Effector memory CD4-positive, alpha-beta T cell (primary cell): ENCODE measurements around the gene EYS.

Experiments
- DNase-seq, 3 donors: peaks; one replicate each; pipeline ENCODE4 v3.0.0-alpha.2; 2020
- H3K27ac ChIP-seq: 2 replicates; pipeline ENCODE4 v1.7.0; 2013; ENCODE audit warnings: mild to moderate bottlenecking, low read length, moderate library complexity; ENCODE audit not compliant: insufficient read depth, poor library complexity, severe bottlenecking
- H3K27me3 ChIP-seq: replicated peaks from 2 replicates; pipeline ENCODE4 v1.7.0; 2013; ENCODE audit warnings: mild to moderate bottlenecking, low read length; ENCODE audit not compliant: insufficient read depth, control insufficient read depth, poor library complexity, severe bottlenecking
- H3K36me3 ChIP-seq: 2 replicates; pipeline ENCODE4 v1.7.0; 2013; ENCODE audit warnings: mild to moderate bottlenecking, low read length, moderate library complexity; ENCODE audit not compliant: control insufficient read depth, insufficient read depth
- H3K4me1 ChIP-seq: 2 replicates; pipeline ENCODE4 v1.7.0; 2013; ENCODE audit warnings: low read length, mild to moderate bottlenecking; ENCODE audit not compliant: control insufficient read depth, insufficient read depth, poor library complexity, severe bottlenecking
- H3K4me3 ChIP-seq: 2 replicates; pipeline ENCODE4 v1.7.0; 2013; ENCODE audit warnings: low read length, low read depth, mild to moderate bottlenecking; ENCODE audit not compliant: insufficient read depth, poor library complexity, severe bottlenecking
- H3K9me3 ChIP-seq: 2 replicates; pipeline ENCODE4 v1.7.0; 2013; ENCODE audit warnings: mild to moderate bottlenecking, low read length, moderate library complexity; ENCODE audit not compliant: control insufficient read depth

The EYS gene

DNA sequence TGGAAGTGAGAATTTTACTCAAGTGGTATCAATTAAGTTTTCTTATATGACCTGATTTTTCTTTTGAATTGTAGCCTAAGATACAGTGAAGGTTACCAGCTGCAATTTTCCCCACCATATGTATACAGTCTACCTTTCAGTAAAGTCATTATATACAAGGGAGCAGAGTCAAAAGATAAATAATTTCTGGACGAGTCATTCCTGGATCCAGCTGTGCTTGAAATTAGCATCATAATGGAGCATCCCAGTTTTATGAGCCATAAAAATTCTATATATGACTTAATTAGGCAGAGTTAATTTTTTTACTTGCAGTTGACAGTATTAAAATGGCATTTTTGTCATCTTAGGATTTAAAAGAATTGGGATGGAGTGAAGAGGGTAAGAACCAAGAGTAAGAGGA, 1063.0 kb downstream of the EYS start:
- Histone ChIP-seq H3K9me3 (no peaks in the 10 kb centered on the region), H3K36me3 (no peaks in the 10 kb centered on the region), H3K4me3 (no peak overlapping the region), H3K27me3 (no peaks in the 10 kb centered on the region), H3K4me1 (no peaks in the 10 kb centered on the region), H3K27ac (no peak overlapping the region)
- DNase-seq = no peak

DNA sequence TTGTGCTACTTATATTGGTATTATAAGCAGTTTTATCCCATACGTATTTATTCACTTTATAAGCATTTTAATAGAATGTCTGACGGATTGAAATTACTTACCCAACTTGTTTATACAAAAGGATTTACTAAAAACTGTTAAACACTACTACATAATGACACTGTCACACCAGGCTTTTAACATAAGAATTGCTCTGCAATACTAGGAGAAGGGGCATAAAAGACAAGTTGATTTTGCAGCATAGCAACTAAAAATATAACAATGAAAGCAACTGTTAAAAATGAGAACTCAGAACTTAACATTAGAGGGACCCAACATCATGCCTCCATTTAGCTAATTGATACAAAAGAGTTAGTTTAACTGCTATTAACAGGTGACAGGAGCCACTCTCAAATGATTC, 1076.1 kb downstream of the EYS start:
- Histone ChIP-seq H3K9me3 (no peaks in the 10 kb centered on the region), H3K4me1 (no peaks in the 10 kb centered on the region), H3K27ac (no peak overlapping the region), H3K4me3 (no peak overlapping the region), H3K36me3 (no peaks in the 10 kb centered on the region), H3K27me3 (no peaks in the 10 kb centered on the region)
- no peak for DNase-seq

DNA sequence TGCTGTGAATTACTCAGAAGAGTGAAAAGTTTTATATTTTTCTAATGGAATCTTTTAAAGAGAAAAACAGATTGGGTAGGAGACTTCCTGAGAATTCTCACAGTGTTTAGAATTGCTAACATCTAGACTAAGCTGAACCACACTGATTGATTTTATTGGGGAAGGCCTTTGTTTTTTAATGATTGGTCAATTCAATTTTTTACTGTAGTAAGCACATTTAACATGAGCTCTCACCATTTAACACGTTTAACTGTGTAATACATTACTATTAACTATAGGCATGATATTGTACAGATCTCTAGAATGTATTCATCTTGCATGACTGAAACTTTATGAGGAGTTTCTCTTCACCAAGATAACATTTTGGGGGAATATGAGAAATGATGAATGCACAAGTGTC, 1084.1 kb downstream of the EYS start:
- Histone ChIP-seq H3K4me3 (no peak overlapping the region), H3K27me3 (no peaks in the 10 kb centered on the region), H3K9me3 (no peaks in the 10 kb centered on the region), H3K36me3 (no peaks in the 10 kb centered on the region), H3K27ac (no peak overlapping the region), H3K4me1 (no peaks in the 10 kb centered on the region)
- no peak for DNase-seq

DNA sequence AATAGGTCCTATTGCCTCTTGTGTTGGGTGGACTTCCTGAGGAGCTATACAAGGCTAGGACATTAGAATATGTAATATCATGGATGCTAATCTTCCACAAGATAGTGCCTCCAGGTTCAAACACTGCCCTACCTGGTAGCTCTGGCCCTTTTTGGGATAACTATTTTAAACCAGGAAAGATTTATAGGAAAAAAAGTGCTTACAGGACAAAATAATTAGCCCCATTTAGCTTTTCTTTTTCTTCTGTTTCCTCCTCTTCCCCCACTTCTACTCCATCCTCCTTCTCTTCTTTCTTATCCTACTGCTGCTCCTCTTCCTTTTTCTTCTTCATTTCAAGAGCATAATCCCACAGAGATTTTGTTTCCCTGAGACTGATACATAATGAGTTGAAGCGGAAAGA, 1104.0 kb downstream of the EYS start:
- H3K4me1 ChIP-seq = no peaks in the 10 kb centered on the region
- H3K36me3 ChIP-seq = no peaks in the 10 kb centered on the region
- H3K27me3 ChIP-seq = no peaks in the 10 kb centered on the region
- DNase-seq = no peak
- H3K9me3 ChIP-seq = no peaks in the 10 kb centered on the region
- no peak overlapping the region for H3K4me3 ChIP-seq
- no peak overlapping the region for H3K27ac ChIP-seq

DNA sequence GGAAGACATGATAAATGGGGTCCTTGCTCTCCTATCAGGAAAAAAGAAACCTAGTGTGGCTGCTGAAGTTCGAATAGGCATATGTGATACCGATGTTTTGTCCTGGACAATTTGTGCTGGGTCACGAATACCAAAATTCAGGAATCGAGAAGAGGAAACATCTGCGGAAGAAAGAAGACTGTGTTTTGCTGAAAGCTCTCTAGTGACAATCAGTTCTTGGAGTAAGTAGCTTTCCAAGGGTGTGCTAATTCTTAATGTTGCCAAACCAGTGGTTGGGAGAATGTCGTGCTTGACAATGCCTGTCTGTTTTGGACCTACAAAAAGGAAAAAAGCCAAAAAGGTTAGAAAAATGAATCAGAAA, 1115.4 kb downstream of the EYS start:
- no peak overlapping the region for H3K4me3 ChIP-seq
- H3K4me1 ChIP-seq = no peaks in the 10 kb centered on the region
- no peaks in the 10 kb centered on the region for H3K9me3 ChIP-seq
- DNase-seq = no peak
- H3K36me3 ChIP-seq = no peaks in the 10 kb centered on the region
- H3K27ac ChIP-seq = no peak overlapping the region
- no peaks in the 10 kb centered on the region for H3K27me3 ChIP-seq

DNA sequence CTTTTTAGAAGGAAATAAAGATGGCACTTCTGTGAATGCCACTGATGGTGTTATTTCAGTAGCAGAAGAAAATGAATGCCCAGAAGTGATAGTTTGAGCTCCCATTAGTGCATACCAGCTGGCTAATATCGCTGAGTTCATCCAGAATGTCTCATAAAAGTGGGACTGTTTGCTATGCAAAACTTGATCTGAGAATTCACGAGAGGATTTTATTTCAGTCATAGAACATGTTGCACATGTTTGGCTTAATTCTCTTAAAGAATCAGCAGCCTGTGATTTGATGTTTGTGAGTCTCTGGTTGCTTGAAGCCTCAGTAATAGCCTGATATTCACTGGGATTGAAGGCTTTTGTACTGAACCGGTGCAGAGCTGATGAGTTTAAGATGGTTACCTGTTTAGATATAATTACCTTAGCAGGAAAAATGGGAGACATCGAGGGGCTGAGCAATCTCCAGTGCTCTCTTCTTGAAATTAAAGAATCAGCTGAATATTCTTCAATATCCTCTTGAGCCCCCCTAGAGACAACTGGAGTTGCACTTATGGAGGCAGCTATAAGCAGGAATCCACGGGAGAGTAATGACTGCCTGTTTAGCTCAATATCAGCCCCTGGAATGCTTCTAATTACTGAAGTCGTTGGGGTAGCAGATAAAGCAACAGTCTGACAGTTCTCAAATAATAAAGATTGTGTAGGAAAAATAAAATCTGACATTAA, 1115.9 kb downstream of the EYS start:
- no peak for DNase-seq
- Histone ChIP-seq H3K9me3 (no peaks in the 10 kb centered on the region), H3K4me1 (no peaks in the 10 kb centered on the region), H3K27ac (no peak overlapping the region), H3K36me3 (no peaks in the 10 kb centered on the region), H3K4me3 (no peak overlapping the region), H3K27me3 (no peaks in the 10 kb centered on the region)

DNA sequence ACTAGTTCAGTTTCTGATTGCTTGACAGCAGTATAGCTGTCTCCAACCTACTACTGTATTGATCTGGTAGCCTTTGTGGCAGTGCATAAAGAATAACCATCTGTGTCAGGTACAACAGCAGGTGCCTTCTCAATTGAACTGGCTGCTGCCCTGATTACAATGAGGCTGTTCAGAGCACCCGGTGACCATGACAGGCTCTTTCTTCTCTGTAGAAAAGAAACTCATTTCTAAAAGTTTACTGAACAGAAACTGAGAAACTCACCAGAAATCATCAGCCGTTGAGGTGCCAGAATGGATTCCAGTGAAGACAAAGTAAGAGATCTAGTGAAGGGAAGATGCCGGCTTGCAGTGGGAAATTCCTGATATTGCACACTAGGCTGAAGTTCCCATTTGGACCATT, 1117.1 kb downstream of the EYS start:
- Histone ChIP-seq H3K27me3 (no peaks in the 10 kb centered on the region), H3K9me3 (no peaks in the 10 kb centered on the region), H3K4me1 (no peaks in the 10 kb centered on the region), H3K27ac (no peak overlapping the region), H3K4me3 (no peak overlapping the region), H3K36me3 (no peaks in the 10 kb centered on the region)
- no peak for DNase-seq

DNA sequence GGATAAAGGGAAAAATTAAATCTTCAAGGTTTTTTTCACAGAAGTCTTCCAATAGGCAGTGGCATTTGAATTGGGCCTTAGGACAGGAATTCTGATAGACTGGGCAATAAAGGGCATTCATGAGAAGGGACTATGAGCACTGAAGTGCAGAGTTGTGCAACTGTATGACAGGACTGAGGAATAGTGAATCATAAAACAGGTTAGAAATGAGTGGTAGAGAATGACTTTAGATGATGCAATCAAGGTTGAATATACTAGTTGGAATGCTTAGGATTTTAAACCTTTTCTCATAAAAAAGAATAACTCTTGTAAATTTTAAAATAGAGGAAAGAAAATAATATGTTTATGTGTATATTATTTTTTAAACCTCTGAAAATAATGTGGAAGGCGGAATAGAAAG, 1126.7 kb downstream of the EYS start:
- Histone ChIP-seq H3K36me3 (no peaks in the 10 kb centered on the region), H3K27me3 (no peaks in the 10 kb centered on the region), H3K27ac (no peak overlapping the region), H3K4me3 (no peak overlapping the region), H3K9me3 (peaks cover 3% of the 10 kb centered on the region), H3K4me1 (no peaks in the 10 kb centered on the region)
- no peak for DNase-seq

DNA sequence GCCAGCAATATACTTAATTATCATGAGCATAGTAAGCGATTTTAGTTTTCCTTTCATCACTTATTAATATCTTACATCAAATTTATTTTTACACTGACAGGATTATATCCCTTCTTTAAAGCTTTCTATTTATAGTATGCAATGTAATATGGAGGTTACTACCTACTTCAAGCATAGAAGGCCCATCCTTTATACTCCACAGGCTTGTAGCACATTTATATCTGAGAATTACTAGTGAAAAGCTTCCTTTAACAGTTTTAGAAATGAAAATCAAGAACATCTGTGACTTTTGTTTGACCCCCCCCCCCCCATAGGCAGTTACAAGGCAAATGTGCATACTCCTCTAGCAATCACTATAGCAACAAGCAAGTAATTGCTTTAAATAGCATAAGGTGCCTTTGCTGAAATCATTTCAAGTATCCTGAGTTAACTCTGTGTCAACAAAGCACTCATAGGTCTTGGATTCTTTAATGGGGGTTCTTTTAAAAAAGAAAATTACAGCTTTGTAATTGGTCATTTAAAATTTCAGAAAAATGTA, 1153.7 kb downstream of the EYS start:
- H3K4me3 ChIP-seq = no peak overlapping the region
- no peak for DNase-seq

DNA sequence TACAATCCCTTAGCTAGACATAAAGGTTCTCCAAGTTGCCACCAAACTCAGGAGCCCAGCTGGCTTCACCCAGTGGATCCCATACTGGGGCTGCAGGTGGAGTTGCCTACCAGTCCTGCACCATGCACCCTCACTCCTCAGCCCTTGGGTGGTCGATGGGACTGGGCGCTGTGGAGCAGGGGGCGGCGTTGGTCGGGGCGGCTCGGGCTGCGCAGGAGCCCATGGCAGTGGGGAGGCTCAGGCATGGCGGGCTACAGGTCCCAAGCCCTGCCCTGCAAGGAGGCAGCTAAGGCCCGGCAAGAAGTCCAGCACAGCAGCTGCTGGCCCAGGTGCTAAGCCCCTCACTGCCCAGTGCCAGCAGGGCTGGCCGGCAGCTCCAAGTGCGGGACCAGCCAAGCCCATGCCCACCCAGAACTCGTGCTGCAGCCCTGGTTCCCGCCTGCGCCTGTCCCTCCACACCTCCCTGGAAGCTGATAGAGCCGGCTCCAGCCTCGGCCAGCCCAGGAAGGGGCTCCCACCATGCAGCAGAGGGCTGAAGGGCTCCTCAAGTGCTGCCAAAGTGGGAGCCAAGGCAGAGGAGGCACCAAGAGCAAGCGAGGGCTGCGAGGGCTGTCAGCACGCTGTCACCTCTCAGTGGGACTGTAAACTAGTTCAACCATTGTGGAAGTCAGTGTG, 1159.3 kb downstream of the EYS start:
- Histone ChIP-seq H3K36me3 (no peaks in the 10 kb centered on the region), H3K9me3 (no peaks in the 10 kb centered on the region), H3K27me3 (no peaks in the 10 kb centered on the region), H3K4me3 (no peak overlapping the region), H3K27ac (no peak overlapping the region), H3K4me1 (no peaks in the 10 kb centered on the region)
- no peak for DNase-seq

More for the DNA sequence above, 1153.7 kb downstream of the EYS start:
- Histone ChIP-seq H3K27ac (no peak overlapping the region), H3K36me3 (no peaks in the 10 kb centered on the region), H3K9me3 (no peaks in the 10 kb centered on the region), H3K4me1 (no peaks in the 10 kb centered on the region), H3K27me3 (no peaks in the 10 kb centered on the region)
